CD14-positive monocyte (primary cell): Measurements from ENCODE around the gene CAPN9. TPM values are rescaled to one million over a fixed set of nuclear protein-coding genes. Genes with fewer than 3 reads are reported as not detected.

Experiments used
- DNase-seq, 3 donors: peaks; one replicate each; pipeline ENCODE4 v3.0.0-alpha.2; 2011 to 2022
- H2AFZ ChIP-seq: 2 replicates; pipeline ENCODE4 v1.6.0; 2012; ENCODE audit warnings: mild to moderate bottlenecking, low read depth, low read length, inconsistent platforms; ENCODE audit not compliant: insufficient read depth, poor library complexity, severe bottlenecking
- H3K27ac ChIP-seq, 2 donors: 1 replicate in 1 of 2; 2 replicates in 1 of 2; pipeline ENCODE4 v1.5.1; 2012 to 2013; ENCODE audit warnings: low read length in 2 of 2, control low read depth in 1 of 2, inconsistent platforms in 1 of 2, low read depth in 1 of 2, mild to moderate bottlenecking in 1 of 2
- H3K27me3 ChIP-seq, 2 donors: one replicate each; pipeline versions ENCODE4 v1.6.0 to v1.6.1; 2011 to 2013; ENCODE audit warnings: low read length in 2 of 2; ENCODE audit not compliant: control insufficient read depth in 2 of 2, insufficient read depth in 2 of 2
- H3K36me3 ChIP-seq, 2 donors: replicated peaks in 1 of 2; 1 replicate in 1 of 2; 2 replicates in 1 of 2; pipeline versions ENCODE4 v1.5.1 to v1.6.1; 2012 to 2013; ENCODE audit warnings: low read length in 2 of 2, control low read depth in 1 of 2, inconsistent platforms in 1 of 2, mild to moderate bottlenecking in 1 of 2; ENCODE audit not compliant: insufficient read depth in 2 of 2, control insufficient read depth in 1 of 2
- H3K4me1 ChIP-seq, 2 donors: 1 replicate in 1 of 2; 2 replicates in 1 of 2; pipeline versions ENCODE4 v1.5.1 to v1.6.1; 2012 to 2013; ENCODE audit warnings: low read length in 2 of 2, control low read depth in 1 of 2, inconsistent platforms in 1 of 2, mild to moderate bottlenecking in 1 of 2, moderate library complexity in 1 of 2; ENCODE audit not compliant: insufficient read depth in 2 of 2, control insufficient read depth in 1 of 2
- H3K4me2 ChIP-seq: replicated peaks from 2 replicates; pipeline ENCODE3; 2012; ENCODE audit warnings: low read length, moderate library complexity, mild to moderate bottlenecking; ENCODE audit not compliant: poor library complexity, severe bottlenecking; ENCODE audit errors: extremely low read depth
- H3K4me3 ChIP-seq, 3 experiments: fragments of 200-600 bp in 1 of 3; sonication (generic) in 1 of 3; replicated peaks in 1 of 3; 1 replicate in 2 of 3; 2 replicates in 1 of 3; pipeline ENCODE4 v1.5.1; 2011 to 2013; ENCODE audit warnings: low read length in 3 of 3, mild to moderate bottlenecking in 3 of 3, control low read depth in 2 of 3, low read depth in 2 of 3, inconsistent platforms in 1 of 3, moderate library complexity in 1 of 3
- H3K79me2 ChIP-seq: 2 replicates; pipeline ENCODE4 v1.6.0; 2012; ENCODE audit warnings: mild to moderate bottlenecking, control low read depth, inconsistent platforms, low read length, moderate library complexity; ENCODE audit not compliant: insufficient read depth
- H3K9ac ChIP-seq: 2 replicates; pipeline ENCODE4 v1.6.0; 2017; ENCODE audit warnings: low read length, mild to moderate bottlenecking; ENCODE audit not compliant: insufficient read depth, poor library complexity, severe bottlenecking
- H3K9me3 ChIP-seq, 2 donors: replicated peaks in 1 of 2; 1 replicate in 1 of 2; 2 replicates in 1 of 2; pipeline versions ENCODE4 v1.5.1 to v1.6.1; 2012 to 2013; ENCODE audit warnings: low read length in 2 of 2, control low read depth in 1 of 2; ENCODE audit not compliant: control insufficient read depth in 1 of 2, insufficient read depth in 1 of 2
- H4K20me1 ChIP-seq: 2 replicates; pipeline ENCODE4 v1.6.0; 2012; ENCODE audit warnings: mild to moderate bottlenecking, low read length, control low read depth, moderate library complexity; ENCODE audit not compliant: insufficient read depth
- H3K27ac Mint-ChIP-seq, 7 donors: one replicate each; pipeline ENCODE4 v1.8.0; 2020; ENCODE audit warnings: mild to moderate bottlenecking in 7 of 7, mixed read lengths in 7 of 7, moderate library complexity in 6 of 7, inconsistent platforms in 2 of 7
- H3K27me3 Mint-ChIP-seq, 3 donors: one replicate each; pipeline ENCODE4 v1.8.0; 2021 to 2022; ENCODE audit warnings: low read depth in 3 of 3, mild to moderate bottlenecking in 3 of 3, mixed read lengths in 3 of 3, moderate library complexity in 3 of 3, inconsistent platforms in 1 of 3
- H3K36me3 Mint-ChIP-seq, 2 donors: one replicate each; pipeline ENCODE4 v1.8.0; 2020; ENCODE audit warnings: mixed read lengths in 2 of 2, inconsistent platforms in 1 of 2, mild to moderate bottlenecking in 1 of 2
- H3K4me1 Mint-ChIP-seq: one replicate; pipeline ENCODE4 v1.8.0; 2020; ENCODE audit warnings: mild to moderate bottlenecking, mixed read lengths
- H3K4me3 Mint-ChIP-seq, 2 donors: one replicate each; pipeline ENCODE4 v1.8.0; 2020; ENCODE audit warnings: mild to moderate bottlenecking in 2 of 2, mixed read lengths in 2 of 2, moderate library complexity in 1 of 2
- H3K9me3 Mint-ChIP-seq, 7 donors: one replicate each; pipeline ENCODE4 v1.8.0; 2020 to 2022; ENCODE audit warnings: mixed read lengths in 7 of 7, mild to moderate bottlenecking in 6 of 7, moderate library complexity in 6 of 7, inconsistent platforms in 2 of 7
- WGBS: methylation state at CpG from one replicate; pipeline ENCODE4 v1.1.5; 2013; ENCODE audit warnings: missing lambda C conversion rate; ENCODE audit not compliant: insufficient coverage; 5-methylcytosine and 5-hydroxymethylcytosine counted together
- intact Hi-C, 2 donors: fragments of 100-400 bp; cut with micrococcal nuclease; formaldehyde crosslinking; loops; one replicate each; pipeline versions ENCODE4 v1.15.0 to v1.15.1; 2023
- polyA plus RNA-seq, 3 donors: library from polyadenylated mRNA; depleted of rRNA in 1 of 3; unstranded in 2 of 3; stranded (reverse) in 1 of 3; fragments of 300-500 nt in 2 of 3; fragments of >200 nt in 1 of 3; fragmentation: Illumina TruSeq in 2 of 3; gene quantifications; 1 replicate in 2 of 3; 2 replicates in 1 of 3; pipeline ENCODE4 v1.2.3, GENCODE V29; 2012 to 2021
- TF ChIP-seq, protein P1 (sequence below): fragments of 200-600 bp; IDR thresholded peaks from one replicate; pipeline ENCODE4 v1.8.0; 2022; ENCODE audit warnings: antibody characterized with exemption, mild to moderate bottlenecking

CAPN9 gene
- polyA plus RNA-seq, 3 donors = not detected

DNA sequence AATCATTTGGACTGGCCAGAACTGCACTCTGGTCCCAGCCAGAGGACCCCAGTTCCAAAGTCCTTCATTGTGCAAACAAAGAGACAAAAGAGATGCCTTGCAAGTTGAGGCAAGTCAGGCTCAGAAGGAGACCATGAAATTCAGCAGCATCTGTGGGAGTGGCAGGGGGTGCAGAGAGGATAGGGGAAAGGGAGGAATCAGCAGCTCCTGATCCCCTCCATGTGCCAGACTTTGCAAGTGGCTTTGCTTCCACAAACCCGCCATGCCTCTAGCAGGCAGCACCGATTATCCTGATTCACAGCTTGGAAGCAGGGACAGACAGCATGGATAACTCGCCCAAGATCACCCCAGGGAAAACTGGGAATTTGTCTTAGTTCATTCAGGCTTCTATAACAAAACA lies 2.1 kb upstream of the CAPN9 start:
- DNase-seq = no peak
- no peaks in the 10 kb centered on the region for H3K36me3 ChIP-seq
- 89% methylated on average over 2 of the region's 3 CpGs for WGBS
- no peak overlapping the region for H2AFZ ChIP-seq
- H3K4me1 Mint-ChIP-seq = no peaks in the 10 kb centered on the region
- H3K9me3 Mint-ChIP-seq = no peaks in the 10 kb centered on the region
- H3K4me1 ChIP-seq = peaks cover 0 to 14% of the 10 kb centered on the region in 2 donors
- H3K27ac ChIP-seq = no peak overlapping the region
- no peaks in the 10 kb centered on the region for H3K27me3 ChIP-seq
- no peaks in the 10 kb centered on the region for H4K20me1 ChIP-seq
- no peak overlapping the region for H3K4me3 Mint-ChIP-seq
- H3K79me2 ChIP-seq = no peaks in the 10 kb centered on the region
- no peak overlapping the region for H3K9ac ChIP-seq
- no peaks in the 10 kb centered on the region for H3K9me3 ChIP-seq
- no peaks in the 10 kb centered on the region for H3K36me3 Mint-ChIP-seq
- H3K27me3 Mint-ChIP-seq = peaks cover 2 to 6% (median 4%) of the 10 kb centered on the region in 3 donors
- no peak overlapping the region for H3K27ac Mint-ChIP-seq
- no peak overlapping the region for H3K4me2 ChIP-seq
- TF ChIP-seq, protein P1, sequence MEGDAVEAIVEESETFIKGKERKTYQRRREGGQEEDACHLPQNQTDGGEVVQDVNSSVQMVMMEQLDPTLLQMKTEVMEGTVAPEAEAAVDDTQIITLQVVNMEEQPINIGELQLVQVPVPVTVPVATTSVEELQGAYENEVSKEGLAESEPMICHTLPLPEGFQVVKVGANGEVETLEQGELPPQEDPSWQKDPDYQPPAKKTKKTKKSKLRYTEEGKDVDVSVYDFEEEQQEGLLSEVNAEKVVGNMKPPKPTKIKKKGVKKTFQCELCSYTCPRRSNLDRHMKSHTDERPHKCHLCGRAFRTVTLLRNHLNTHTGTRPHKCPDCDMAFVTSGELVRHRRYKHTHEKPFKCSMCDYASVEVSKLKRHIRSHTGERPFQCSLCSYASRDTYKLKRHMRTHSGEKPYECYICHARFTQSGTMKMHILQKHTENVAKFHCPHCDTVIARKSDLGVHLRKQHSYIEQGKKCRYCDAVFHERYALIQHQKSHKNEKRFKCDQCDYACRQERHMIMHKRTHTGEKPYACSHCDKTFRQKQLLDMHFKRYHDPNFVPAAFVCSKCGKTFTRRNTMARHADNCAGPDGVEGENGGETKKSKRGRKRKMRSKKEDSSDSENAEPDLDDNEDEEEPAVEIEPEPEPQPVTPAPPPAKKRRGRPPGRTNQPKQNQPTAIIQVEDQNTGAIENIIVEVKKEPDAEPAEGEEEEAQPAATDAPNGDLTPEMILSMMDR = no peak
- intact Hi-C loops = no loop called here
- no peak overlapping the region for H3K4me3 ChIP-seq

DNA sequence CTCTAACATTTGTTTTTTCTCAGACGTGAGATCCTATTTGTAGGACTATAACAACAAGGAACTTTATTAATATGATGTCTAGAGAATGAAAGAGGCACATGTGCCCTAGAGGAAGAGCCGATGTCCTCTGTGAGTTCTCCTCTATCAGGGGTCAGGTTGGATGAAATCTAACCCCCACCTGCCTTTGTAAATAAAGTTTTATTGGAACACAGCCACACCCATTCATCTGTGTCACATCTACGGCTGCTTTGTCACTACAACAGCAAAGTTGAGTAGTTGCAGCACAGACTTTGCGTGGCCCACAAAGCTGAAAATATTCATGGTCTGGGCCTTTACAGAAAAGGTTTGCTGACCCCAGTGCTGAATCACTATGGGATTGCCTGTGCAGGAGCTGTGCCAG lies 571 bp upstream of the CAPN9 start:
- no peaks in the 10 kb centered on the region for H3K36me3 Mint-ChIP-seq
- peaks cover 2 to 6% (median 5%) of the 10 kb centered on the region in 3 donors for H3K27me3 Mint-ChIP-seq
- H3K9me3 Mint-ChIP-seq = no peaks in the 10 kb centered on the region
- no peaks in the 10 kb centered on the region for H3K4me1 Mint-ChIP-seq
- TF ChIP-seq, protein P1 = no peak
- H3K27ac Mint-ChIP-seq = no peak overlapping the region
- Histone ChIP-seq H3K9ac (no peak overlapping the region), H3K27ac (no peak overlapping the region), H3K9me3 (no peaks in the 10 kb centered on the region), H3K27me3 (no peaks in the 10 kb centered on the region), H3K36me3 (no peaks in the 10 kb centered on the region), H3K4me2 (no peak overlapping the region), H3K4me1 (peaks cover 0 to 14% of the 10 kb centered on the region in 2 donors), H4K20me1 (no peaks in the 10 kb centered on the region), H2AFZ (no peak overlapping the region), H3K4me3 (no peak overlapping the region), H3K79me2 (no peaks in the 10 kb centered on the region)
- intact Hi-C loops = no loop called here
- no peak for DNase-seq
- no peak overlapping the region for H3K4me3 Mint-ChIP-seq
- 90% methylated on average over 2 of the region's 4 CpGs for WGBS
